T-helper 1 cell (primary cell): ENCODE data around the gene IMPDH2.

Source experiments
- DNase-seq, 5 donors: peaks; one replicate each; pipeline ENCODE4 v3.0.0-alpha.2; 2012 to 2020

The IMPDH2 gene

DNA sequence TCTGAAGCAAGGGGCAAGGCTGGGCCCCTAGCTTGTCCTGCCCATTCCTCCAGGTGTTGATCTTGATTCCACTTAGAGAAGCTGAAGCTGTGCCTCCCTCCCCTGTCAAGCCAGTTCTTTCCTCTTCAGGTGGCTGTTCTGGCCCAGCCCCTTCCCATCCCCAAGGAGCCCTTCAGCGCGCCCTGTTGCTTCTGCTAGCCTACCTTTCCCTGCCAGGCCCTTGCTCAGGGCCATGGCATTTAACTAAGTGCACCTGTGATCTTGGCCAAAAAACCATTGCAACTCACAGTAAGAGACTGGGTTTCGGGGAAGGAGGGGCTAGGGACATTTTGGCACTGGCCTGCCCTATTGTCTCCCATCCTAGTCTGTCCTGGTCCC is 23.9 kb downstream of the IMPDH2 start:
- no peak for DNase-seq

DNA sequence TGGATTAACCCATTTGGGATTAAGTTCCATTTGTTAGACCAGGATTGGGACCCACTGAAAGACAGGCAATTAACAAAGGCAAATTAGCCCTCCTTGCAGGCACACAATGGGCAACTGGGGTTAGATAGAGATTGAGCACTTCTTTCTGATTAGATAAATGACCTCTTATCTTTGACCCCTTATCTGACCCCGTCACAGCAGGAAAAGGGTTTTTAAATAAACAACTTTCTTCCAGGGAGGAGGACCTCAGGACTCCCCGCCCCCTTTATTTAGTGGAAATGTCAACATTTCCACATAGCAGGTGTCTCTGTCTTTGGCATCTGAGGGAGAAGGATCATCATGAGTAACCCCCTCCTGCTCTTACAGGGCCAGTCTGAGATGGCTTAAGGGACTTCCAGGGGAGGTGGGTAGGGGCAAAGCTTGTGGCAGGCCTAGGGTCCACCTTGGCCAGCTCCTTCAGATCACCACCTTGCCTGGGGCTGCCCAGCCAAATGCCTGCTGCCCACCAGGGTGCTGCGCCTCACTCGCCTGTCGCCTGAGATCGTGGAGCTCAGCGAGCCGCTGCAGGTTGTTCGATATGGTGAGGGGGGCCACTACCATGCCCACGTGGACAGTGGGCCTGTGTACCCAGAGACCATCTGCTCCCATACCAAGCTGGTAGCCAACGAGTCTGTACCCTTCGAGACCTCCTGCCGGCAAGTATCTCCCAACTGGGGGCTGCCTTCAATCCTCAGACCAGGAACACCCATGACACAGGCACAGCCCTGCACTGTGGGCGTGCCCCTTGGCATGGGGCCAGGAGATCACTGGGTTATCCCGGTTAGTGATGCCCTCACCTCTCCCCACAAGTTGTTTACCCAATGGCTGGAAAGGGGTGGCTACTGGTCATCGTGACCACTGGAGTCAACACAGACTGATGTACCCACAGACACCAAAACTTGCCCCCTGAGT is 24.6 kb downstream of the IMPDH2 start:
- no peak for DNase-seq

DNA sequence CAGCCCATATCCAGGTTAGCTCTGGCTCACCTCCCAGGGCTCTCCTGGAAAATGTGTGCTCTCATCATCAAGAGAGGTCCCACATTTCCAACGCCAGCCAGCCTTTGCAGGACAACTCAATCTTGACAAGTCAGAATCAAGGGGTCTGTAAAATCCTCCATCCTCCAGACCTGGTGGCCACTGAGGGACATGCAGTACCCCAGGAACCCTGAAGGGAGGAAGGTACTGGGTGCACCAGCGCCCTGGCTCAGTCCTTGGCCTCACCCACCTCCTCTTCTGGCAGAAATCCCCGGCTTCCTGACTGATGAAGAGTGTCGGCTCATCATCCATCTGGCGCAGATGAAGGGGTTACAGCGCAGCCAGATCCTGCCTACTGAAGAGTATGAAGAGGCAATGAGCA is 28.0 kb downstream of the IMPDH2 start:
- no peak for DNase-seq

DNA sequence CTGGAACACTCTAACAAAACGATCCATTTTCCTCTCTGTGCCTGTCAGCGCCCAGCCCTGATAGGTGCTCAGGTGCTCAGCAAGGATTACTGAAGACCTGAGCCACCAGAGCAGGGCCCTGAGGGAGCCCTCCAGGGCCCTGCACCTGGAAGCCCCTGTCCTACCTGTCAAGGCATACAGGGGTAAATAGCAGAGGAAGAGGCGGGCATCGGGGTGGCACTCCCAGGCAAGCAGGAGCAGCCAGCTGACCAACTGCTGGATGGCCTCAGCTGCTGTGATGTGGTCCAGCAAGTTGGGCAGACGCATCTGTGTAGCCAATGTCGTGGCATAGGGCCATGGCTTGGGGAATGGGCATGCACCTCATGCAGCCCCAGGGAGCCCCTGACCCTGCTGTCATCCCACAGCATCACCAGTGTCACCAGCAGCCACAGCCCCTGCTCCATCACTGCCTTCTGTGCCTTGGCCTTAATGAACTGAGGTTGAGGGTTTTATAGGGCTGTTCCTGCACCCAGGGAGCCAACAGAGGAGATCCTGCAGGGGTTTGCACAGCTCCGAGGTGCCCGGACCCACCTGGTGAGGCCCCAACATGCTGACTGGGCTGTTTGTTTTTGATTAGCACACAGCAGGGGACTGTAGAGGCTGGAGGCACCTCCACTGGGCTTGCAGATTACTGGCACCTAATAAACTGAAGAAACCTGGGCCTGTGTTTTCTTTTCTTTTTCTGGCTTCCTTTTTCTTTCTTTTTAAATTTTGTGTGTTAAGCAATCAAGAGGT is 29.9 kb downstream of the IMPDH2 start:
- DNase-seq, result no peak

DNA sequence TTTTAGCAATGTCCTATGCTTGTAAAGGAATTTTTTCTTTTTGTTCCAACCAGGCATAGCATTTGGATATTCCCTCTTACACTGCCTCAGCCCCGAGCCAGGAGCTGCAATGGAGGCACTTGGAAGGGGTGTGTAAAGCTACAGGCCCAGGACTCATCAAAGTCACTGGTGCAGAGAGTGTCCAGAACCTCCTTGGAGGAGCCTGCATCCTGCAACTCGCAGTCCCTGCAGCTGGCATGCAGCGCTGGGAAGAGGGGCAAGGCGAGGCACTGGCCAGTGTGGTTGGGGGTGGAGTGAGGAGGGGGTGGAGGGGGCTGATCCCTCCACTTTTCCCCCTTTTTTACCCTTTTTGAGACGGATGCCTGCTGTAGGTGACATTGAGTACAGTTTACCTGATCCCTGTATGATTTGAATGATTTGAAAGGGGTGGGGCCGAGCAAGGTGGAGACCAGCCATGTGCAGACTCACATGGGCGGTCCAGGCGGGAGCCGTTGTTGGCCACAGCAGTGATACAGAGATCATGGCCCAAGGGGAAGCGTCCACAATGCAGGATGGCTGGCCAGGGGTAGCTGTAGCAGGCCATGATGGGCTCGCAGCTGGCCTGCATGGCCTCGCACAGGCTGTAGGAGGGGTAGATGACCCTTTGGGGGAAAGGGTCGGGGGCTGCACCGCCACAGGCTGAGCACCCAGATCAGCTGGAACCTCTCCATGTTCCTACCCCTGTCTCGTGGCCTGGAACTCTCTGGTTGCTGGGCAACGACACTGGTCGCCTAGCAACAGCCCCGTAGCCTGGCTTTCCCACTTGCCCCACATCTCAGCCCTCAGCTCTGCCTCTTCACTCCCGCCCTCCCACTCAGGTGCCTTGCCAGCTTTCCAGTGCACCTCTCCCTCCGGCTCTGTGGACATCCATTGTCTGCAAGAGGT is 31.2 kb downstream of the IMPDH2 start:
- DNase-seq, result no peak

DNA sequence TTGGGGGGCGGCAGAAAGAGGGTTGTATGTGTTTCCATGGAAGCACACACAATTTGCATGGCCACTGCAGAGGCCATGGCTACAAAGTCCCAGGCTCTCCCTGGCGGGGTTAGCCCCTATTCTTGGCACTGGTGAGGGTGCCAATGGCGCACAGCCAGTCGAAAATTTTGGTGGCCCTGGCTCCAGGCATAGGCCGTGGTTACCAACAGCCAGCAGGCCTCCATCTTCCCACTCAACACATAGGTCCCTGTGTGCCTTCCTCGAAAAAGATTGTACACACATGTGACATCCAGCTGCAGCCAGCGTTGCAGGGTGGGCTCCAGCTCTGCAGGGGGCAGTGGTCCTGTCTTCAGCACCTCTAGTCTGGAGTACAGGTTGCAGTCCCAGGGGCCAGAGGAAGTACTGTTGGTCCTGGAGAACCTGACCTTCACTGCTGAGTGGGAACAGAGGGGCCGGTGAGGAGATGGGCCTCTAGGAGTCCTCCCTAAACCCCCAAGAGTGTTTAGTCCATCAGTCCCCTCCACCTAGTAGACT is 32.0 kb downstream of the IMPDH2 start:
- no peak for DNase-seq

DNA sequence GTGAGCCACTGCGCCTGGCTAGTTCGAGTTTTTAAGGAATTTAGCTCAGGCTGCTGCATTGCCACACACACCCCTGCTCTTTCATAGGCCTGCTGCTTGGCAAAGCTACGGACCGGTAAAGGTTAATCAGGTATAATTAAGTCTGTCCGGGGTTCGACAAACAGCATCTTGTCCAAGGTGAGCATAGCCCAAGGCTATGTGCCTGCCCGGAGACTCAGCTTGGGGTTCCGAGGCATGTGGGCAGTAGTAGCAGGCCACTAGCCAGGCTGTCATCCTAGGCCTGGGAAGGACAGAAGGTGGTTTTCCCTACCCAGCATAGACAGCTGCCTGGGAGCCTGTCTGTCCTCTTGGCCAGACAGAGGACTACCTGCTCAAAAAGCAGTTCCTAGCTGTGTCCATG is 32.6 kb downstream of the IMPDH2 start:
- no peak for DNase-seq

DNA sequence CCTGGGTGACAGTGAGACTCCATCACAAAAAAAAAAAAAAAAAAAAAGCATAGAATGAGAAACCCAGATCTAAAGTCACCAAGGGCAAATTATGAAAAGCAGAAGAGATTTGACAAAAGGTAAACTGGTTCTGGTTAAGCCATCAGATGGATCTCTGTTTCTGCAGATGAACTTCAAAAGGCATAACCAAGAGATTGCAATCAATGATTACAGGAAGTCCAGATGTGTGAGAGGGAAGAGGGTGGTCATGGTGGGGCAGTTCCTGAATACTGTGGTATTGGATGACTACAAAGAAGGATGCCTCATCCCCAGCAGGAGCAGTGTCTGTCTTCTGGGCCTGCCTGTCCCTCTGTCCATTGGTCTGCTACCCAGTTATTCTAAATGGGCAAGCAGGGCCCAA is 35.4 kb downstream of the IMPDH2 start:
- DNase-seq, result no peak

DNA sequence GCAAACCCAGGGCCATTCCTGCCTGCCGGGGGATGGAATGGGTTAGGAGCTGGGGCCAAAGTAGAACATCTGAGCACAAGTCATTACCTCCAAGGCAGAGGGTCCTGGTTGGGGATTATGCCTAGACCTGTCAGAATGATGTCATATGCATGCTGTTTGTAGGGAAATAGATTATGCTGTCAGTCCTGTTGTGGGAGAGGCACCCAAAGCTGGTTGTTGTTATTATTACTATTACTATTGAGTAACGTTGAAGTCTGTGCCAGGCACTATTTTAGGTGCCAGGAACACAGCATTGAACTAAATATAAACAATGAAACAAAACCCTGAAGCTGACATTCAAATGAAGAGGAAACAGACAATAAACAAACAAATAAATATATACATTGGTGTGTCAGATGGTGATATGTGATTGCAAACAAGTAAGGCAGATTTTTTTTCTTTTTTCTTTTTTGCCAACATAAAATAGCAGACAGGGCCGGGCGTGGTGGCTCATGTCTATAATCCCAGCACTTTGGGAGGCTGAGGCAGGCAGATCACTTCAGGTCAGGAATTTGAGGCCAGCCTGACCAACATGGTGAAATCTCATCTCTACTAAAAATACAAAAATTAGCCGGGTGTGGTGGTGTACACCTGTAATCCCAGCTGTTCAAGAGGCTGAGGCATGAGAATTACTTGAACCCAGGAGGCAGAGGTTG is 37.2 kb downstream of the IMPDH2 start:
- no peak for DNase-seq

DNA sequence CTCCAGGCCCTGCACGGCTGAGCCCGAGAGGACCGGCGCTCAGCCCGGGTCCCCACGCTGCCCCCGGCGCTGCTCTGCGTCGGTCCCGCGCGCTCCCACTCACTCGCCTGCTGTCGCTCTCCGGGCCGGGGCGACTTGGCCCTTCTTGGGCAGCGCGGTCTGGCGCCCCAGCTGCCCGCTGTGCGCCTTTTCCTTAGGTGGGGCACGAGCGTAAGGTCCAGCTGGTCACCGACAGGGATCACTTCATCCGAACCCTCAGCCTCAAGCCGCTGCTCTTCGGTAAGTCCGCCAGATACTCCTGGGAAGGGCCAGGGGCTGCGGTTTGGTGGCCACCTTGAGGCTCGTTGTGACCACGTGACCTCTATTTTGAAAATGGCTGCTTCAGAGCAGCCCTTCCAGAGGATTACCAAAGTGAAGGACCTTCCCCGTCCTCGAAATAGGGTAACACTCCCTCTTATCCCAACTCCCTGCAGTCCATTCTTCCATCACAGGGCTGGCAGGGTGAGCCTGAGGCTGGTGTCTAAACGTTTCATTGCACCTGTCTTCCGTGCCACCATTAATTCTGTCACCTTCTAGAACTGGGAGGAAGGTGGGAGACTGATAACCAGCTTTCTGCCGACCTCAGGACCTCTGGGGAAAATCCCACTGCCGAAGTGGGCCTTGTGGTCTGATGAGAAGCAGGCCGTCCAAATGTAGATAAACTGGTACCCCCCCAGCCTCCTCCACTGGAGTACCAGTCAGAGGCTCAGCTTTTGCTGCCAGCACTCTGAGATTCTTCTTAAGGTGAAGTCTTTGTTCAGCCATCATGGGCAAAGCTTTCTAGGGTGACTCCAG is 38.3 kb downstream of the IMPDH2 start:
- DNase-seq, result peak in 3 of 5 donors; percentile 21 to 43 (median 22)

DNA sequence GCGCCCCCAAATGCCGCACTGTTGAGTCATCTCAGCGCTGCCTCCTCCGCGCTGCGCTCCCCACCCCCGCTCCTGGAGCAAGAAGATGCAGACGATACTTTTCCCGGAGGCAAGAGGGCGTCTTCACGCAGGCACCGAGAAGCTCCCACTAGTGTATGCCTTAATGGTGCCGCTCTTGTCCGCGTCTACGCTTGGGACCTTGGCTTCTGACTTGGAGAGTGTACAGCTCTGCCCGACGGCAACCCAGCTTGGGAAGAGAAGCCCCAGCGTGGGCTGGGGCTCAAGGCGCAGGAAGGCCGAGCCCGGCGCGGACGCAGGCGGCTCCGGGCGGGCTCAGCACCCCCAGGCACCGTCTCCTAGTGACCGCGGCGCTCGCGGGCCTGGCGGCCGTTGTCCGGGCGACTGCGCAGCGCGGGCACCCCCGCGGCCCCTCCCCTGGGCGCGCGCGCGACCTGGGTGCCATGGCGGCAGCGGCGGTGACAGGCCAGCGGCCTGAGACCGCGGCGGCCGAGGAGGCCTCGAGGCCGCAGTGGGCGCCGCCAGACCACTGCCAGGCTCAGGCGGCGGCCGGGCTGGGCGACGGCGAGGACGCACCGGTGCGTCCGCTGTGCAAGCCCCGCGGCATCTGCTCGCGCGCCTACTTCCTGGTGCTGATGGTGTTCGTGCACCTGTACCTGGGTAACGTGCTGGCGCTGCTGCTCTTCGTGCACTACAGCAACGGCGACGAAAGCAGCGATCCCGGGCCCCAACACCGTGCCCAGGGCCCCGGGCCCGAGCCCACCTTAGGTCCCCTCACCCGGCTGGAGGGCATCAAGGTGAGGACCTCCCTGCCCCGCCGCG is 39.2 kb downstream of the IMPDH2 start, which contains the start of gene P4HTM:
TSS of gene P4HTM (plus strand) at position 446 of the 840 bp plus-strand sequence. CDS start at position 462, 16 bp downstream.
- DNase-seq, result peak; percentile 46 to 76 (median 57)

DNA sequence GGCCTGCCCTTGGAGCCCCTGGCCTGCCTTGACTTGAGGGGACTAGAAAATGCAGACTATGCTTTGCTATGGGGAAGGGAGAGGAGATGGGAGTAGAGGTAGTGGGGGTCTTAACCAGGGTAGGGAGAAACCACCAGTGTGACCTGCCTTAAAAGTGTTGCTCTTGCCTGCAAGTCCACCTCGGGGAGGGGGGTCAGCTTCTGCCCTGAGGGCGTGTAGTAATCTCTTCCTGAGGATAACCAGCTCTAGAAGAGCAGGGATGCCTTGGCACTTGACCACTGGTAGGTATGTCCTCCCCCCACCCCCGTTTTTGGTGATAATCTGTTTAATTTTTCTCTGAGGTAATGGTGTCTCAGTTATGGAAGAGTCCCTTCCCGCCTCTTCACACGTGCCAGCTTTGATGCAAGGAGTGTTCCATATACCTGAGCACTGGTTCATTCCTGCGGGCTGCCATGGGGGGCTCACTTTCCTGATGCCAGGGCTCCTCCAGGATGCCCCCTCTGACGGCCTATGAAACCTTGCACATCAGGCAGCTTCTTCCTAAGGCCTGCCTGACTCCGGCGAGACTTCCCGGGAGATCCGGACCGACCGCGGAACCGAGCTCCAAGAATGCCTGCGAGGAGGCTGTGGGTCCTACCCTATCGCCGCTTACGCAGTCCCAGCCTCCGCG is 39.9 kb downstream of the IMPDH2 start:
- no peak for DNase-seq

DNA sequence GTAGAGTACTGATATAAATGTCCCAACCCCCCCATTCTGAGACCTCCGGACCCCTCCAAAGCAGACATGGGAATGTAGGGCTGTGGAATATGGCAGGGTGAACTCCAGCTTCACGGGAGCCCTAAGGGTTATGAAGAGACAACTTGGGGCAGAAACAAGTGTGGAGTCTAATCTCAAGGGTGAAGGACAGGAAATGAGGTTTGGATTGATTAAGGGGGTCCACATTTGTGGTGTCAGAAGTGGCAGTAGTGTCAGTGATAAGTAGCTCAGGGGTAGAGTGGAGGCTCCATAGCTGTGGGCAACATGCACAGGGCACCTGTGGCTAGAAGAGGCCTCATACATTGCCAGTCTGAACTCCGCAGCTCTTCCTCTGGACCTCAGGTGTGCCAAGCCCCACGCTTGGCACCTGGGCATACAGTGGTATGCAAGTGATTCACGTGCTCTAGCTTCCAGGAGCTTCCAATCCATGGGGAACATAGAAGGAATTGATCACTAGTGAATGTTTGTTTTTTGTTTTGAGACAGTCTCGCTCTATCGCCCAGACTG is 43.3 kb downstream of the IMPDH2 start:
- no peak for DNase-seq

DNA sequence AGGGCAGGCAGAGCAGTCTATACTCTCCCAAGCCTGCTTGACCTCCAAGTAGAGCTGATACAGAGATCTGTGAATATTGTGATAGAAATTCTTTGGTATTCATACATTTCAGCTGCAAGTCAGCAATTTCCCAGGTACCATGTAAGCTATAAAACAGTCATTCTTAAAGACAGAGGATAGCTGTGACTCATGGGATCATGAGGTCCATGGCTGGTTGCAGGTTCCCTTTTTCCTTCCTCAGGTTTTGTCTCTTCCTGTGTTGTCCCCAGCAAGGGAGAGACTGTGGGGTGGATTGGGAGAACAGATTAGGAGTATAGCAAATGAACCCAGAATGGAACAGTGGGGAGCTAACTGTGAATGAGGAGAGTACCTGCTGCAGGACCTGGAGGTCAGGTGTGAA is 44.5 kb downstream of the IMPDH2 start:
- no peak for DNase-seq

DNA sequence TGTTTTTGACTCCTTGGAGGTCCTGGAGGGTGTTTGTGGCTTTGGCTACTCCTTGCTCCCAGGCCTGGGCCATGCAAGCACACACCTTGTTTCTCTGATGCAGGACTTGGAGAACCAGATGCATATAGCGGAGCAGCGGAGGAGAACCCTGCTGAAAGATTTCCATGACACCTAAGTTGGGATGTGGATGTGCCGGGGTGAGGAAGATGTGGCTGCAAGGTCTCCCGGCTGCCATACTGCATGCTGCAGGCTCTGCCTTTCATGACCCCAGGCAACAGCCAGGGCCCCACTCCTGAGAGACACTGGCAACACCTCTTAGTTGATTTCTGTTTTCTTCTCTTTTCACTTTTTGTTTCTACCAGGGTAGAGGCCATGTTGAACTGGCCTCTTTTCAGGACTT is 46.1 kb downstream of the IMPDH2 start:
- DNase-seq, result no peak

DNA sequence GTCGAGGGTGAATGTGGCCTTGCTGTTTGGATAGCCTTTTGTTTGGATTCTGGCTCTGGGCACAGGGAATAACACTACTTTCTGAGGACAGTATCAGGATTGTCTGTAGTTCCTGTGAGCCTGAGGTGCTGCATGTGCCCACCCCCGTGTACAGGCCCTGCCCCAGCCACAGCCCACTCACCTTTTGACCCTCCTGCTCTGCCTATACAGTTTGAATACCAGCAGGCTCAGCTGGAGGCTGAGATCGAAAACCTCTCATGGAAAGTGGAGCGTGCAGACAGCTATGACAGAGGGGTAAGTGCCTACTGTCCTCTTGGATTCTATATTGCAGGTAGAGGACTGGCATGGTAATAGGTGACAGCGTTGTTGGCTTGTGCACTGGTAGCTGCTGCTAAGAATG is 46.5 kb downstream of the IMPDH2 start:
- no peak for DNase-seq

DNA sequence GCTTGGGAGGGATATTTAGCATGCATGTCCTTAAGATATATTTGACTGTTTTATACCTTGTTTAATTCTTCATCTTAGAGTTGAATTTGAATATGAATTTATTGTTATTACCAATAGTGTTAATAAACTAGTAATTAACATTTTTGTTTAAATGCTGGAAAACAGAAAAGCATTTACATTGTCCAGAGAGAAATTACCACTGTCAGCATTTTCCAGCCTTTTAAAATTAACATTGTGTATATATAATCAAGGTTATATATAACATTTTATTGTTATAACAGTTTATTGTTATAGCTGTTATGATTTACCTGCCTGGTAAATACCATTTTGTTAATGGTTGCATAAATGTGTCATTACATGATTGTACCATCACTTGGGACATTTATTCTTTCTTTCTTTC is 47.2 kb downstream of the IMPDH2 start:
- no peak for DNase-seq

DNA sequence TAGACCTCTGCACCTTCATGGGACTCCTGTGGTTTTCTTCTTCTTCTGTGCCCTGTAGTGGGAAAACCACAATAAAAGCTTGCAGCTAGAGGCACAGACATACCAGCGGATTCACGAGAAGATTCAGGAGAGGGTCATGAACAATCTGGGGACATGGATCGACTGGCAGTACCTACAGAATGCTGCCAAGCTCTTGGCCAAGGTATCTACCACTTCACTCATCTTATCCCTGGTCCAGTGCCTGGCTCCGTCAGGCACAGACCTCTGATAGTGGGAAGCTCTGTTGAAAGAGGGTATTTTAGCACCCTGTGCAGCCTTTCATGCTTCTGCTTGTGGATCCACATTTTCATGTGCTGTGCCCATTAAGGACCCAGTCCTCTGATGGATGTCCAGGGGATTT is 48.9 kb downstream of the IMPDH2 start:
- no peak for DNase-seq

DNA sequence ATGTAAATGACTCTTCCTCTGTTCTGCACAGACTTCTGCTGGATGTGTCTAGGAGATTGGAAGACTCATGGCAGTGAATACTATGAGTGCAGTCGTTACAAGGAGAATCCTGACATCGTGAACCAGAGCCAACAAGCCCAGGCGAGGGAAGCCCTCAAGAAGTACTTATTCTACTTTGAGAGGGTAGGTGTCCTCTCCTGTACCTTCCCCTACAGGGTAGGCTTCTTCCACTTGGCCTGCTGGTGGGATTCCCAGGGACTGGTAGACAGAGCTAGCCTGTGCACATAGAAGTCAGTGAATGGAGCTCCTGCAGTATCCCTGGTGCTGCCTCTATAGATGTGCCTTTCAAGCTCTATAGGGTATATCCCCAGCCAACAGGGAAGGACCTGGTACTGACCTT is 49.7 kb downstream of the IMPDH2 start:
- DNase-seq, result no peak
